Inflammatory macrophage treated with lipopolysaccharide for 1 hour (primary cell): Measurements from ENCODE around the gene KDM2A.
"Not testable (repeated sequence)": the region's sequence is repeated elsewhere in the genome, so short reads cannot be mapped to it uniquely, and the experiment has no call there.

ENCODE experiments used
- DNase-seq, 2 donors: peaks; one replicate each; pipeline ENCODE4 v3.0.0-alpha.2; 2020 to 2022

The KDM2A gene

GRCh38 chr11:67174311-67174710, 55.2 kb downstream of the KDM2A start:
- no peak for DNase-seq

- DNase-seq = no peak
Measured at GRCh38 chr11:67177399-67178281, 58.6 kb downstream of the KDM2A start.

- no peak for DNase-seq
Measured at GRCh38 chr11:67178421-67178820, 59.4 kb downstream of the KDM2A start.

- no peak for DNase-seq
Measured at GRCh38 chr11:67178878-67179277, 59.8 kb downstream of the KDM2A start.

- DNase-seq = no peak
Measured at GRCh38 chr11:67179892-67180490, 60.9 kb downstream of the KDM2A start.

- no peak for DNase-seq
Measured at GRCh38 chr11:67194096-67194495, 75.0 kb downstream of the KDM2A start.

- peak; percentile 50 to 65 for DNase-seq
Measured at GRCh38 chr11:67195971-67196456, 77.0 kb downstream of the KDM2A start.

GRCh38 chr11:67197606-67198005, 78.5 kb downstream of the KDM2A start:
- DNase-seq = no peak

- not testable (repeated sequence) for DNase-seq
Measured at GRCh38 chr11:67198781-67199180, 79.7 kb downstream of the KDM2A start.

GRCh38 chr11:67199751-67200150, 80.7 kb downstream of the KDM2A start:
- DNase-seq = no peak

GRCh38 chr11:67202028-67202427, 83.0 kb downstream of the KDM2A start:
- no peak for DNase-seq

GRCh38 chr11:67204822-67205221, 85.8 kb downstream of the KDM2A start:
- no peak for DNase-seq

- DNase-seq = not testable (repeated sequence)
Measured at GRCh38 chr11:67209222-67209621, 90.2 kb downstream of the KDM2A start.

GRCh38 chr11:67211656-67212436, 92.8 kb downstream of the KDM2A start:
- peak; percentile 87 to 89 for DNase-seq

- DNase-seq = peak; percentile 76 to 78
Measured at GRCh38 chr11:67213178-67213621, 94.1 kb downstream of the KDM2A start.

GRCh38 chr11:67227726-67228125, 108.7 kb downstream of the KDM2A start:
- DNase-seq = no peak

GRCh38 chr11:67230406-67230805, 111.3 kb downstream of the KDM2A start:
- DNase-seq = no peak

- no peak for DNase-seq
Measured at GRCh38 chr11:67230886-67231285, 111.8 kb downstream of the KDM2A start.

- DNase-seq = no peak
Measured at GRCh38 chr11:67233584-67234190, 114.6 kb downstream of the KDM2A start.

- not testable (repeated sequence) for DNase-seq
Measured at GRCh38 chr11:67234571-67234970, 115.5 kb downstream of the KDM2A start.

- DNase-seq = no peak
Measured at GRCh38 chr11:67237574-67237973, 118.5 kb downstream of the KDM2A start.

GRCh38 chr11:67238894-67239782, 120.1 kb downstream of the KDM2A start:
- no peak for DNase-seq
